Kidney glomerular epithelial cell (primary cell): ENCODE measurements around the gene PRDM13.
A peak's percentile ranks its signal among the peaks of the same experiment; 100 is the strongest.
"Not testable (repeated sequence)": the region's sequence is repeated elsewhere in the genome, so short reads cannot be mapped to it uniquely, and the experiment has no call there.

ENCODE experiments used
- DNase-seq: peaks from one replicate; lab custom pipeline; 2025; lab: John Stamatoyannopoulos, UW

Gene PRDM13

DNA sequence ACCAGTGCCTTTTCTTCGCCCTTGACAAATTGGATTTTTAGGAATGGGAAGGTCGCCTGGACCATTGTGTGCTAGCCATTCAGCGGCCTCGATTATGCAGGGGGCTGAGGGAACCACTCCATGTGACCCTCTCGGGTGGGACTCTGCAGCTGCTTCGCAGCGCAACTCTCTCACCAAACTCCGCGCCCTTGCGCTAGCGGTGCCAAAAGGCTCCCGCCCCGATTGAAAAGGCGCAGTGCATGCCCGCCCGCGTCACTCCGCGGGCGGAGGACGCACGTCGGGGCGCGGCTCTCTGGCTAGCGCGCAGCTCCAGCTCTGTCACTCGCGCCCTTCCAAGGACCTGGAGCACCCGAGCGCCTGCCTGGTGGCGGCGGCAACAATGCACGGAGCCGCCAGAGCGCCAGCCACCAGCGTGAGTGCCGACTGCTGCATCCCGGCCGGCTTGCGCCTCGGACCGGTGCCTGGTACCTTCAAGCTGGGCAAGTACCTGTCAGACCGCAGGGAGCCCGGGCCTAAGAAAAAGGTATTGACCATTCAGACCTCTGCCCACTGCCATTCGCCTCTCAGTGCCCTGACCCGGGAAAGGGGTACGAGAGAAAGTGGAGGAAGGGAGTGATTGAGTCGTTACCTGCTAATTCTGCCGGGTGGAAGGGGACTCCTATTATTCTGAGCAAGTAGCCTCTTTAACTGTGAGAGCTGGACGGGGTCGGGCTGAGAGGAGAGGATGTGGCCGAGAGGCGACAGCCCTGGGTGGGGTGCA, at the start of gene PRDM13:
Gene PRDM13, plus strand, starts transcription at position 178 of the 760 bp plus-strand sequence. Its CDS starts 202 bp downstream, at position 380.
- DNase-seq: no peak

DNA sequence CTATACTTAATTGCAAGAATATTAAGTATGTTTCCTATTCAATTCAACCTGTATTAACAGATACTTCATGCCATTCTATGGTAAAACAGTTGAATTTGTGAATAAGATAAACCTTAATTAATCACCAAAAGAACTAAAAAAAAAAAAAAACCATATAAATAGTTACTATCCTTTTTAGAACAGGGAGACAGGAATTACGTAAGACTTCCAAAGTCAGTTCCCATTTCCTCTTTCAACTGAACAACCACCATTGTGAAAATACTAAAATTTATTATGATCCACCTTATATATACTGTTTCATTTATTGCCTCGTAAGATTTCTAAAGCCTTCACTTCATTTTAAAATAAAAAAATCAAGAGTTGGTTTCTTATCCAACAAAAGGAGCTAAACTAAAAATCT, 47.6 kb upstream of the PRDM13 start:
- DNase-seq: no peak

- no peak for DNase-seq
These were observed 46.0 kb upstream of the PRDM13 start for GRCh38 chr6:99560668-99561067.

- no peak for DNase-seq
These were observed 43.4 kb upstream of the PRDM13 start for GRCh38 chr6:99563056-99563723.

DNA sequence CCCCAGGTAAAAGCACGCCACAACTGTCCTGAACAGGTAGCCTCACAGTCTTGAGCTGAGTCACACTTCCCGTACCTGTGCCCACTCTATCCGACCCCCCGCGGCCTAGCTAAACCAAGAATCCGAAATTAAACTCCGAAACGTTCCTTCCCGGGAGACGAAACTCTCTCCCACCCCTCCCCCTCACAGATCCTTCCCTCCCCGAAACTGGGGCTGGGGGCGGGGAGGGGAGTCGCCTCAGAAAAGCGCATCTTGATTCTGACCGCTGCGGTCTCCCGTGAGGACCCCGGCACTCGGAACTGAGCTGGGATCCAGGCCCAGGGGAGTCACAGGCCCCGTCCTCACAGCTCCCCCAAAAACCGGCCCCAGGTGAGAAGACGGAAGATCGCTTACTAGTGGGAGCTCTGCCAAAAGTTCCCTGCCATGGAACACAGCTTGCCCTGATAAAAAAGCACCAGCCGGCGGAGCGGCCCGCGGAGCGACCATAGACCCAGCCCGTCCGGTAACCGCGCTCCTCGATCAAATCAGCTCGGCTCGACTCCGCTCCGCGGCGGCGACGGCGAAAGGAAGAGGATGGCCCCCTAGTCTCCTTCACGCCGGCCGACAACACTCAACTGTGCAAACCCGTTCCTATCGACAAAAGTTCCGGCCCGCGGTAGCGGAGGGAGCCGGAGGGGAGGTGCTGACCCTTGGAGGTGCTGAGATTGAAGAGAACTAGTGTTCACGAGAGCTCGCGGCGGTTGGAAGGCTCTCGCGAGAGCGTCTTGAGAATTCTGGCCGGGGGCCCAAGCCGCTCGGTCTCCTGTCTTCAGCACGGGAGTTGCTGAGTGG, 38.3 kb upstream of the PRDM13 start, which contains the start of gene CCNC:
Gene CCNC, minus strand, starts transcription at position 558 of the 831 bp plus-strand sequence. Its CDS starts 133 bp downstream, at position 425.
- peak; percentile 92 for DNase-seq

DNA sequence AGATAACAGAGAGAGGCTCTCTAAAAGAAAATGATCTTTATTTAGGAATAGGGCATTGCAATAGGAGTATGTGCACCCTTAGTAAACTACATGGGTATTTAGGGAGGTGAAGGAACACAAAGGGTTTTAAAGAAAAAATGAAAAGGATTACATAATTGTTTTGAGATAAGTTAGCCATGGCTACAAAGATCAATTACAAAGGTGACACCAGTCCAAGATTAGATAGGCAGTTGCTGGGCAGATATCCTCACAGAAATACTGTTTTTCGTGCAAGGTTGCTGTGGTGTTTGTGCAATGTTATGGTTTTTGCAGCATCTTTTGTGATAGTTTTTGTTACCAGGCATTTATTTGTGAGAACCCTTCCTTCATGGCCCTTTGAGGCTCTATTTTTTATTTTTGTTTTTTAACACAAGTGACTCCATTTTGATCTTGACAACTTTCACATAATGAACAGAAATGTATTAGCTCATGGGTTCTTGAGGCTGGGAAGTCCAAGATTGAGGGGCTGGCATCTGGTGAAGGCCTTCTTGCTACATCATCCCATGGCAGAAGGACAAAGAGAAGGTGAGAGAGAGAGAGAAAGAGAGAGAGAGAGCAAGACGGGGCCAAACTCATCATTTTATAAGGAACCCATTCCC, 32.5 kb upstream of the PRDM13 start:
- no peak for DNase-seq

- no peak for DNase-seq
These were observed 30.9 kb upstream of the PRDM13 start for GRCh38 chr6:99575544-99576227.

- DNase-seq: no peak
These were observed 26.9 kb upstream of the PRDM13 start for GRCh38 chr6:99579781-99580180.

GRCh38 chr6:99587792-99588191, 18.8 kb upstream of the PRDM13 start:
- no peak for DNase-seq

DNA sequence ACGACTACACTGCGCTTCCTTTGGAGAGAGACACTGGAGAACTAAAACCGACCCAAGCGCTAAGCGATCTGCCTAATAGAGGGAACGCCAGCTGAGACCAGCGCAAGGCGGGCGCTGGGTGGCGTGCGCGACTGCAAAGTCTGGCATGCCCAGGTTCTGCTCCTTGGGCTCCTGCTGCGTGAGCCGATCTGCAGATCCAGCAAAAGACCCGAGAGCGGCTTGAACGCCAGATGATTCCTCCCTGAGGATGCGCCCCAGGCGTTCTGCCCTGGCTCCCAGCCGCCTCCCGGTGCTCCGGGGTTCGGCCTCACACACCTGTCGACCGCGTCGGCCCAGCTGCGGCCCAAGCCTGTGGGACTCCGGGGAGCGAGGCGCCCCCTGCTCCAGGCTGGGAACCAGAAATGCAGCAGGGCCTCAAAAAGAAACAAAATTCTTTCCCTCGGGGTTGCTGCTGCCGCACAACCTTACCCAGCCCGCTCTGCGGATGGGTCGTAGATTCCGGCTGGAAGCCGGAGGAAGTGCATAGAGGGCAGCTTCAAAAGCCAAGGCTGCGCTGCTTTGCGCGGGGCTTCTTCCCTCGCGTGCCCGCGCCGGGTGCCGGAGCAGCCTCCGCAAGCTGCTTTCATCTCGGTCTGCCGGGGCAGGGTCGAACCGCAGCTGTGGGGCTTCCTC, 17.9 kb upstream of the PRDM13 start:
- peak; percentile 26 for DNase-seq

- no peak for DNase-seq
These were observed 17.4 kb upstream of the PRDM13 start for GRCh38 chr6:99589290-99589672.

GRCh38 chr6:99589907-99590493, 16.6 kb upstream of the PRDM13 start:
- no peak for DNase-seq

GRCh38 chr6:99590728-99591672, 15.6 kb upstream of the PRDM13 start:
- DNase-seq: no peak

GRCh38 chr6:99591673-99592364, 14.8 kb upstream of the PRDM13 start:
- DNase-seq: no peak

DNA sequence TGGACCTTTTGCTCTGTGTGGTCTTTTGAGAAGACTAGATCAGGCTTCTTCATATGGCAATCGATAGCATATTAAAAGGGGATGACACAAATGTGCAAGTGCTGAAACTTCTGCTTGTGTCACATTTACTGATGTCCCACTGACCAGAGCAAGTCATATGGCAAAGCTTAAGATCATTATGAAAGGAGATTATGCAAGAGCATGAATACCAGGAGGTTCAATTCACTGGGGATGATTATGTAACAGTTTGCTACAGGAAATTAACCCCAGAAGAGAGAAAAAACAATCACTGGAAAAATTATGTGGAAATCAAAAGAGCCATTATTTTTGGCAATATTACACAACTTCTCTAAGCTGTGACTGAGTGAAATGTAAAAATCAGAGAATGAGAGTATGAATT, 13.7 kb upstream of the PRDM13 start:
- no peak for DNase-seq

GRCh38 chr6:99594696-99595095, 11.9 kb upstream of the PRDM13 start:
- DNase-seq: not testable (repeated sequence)

DNA sequence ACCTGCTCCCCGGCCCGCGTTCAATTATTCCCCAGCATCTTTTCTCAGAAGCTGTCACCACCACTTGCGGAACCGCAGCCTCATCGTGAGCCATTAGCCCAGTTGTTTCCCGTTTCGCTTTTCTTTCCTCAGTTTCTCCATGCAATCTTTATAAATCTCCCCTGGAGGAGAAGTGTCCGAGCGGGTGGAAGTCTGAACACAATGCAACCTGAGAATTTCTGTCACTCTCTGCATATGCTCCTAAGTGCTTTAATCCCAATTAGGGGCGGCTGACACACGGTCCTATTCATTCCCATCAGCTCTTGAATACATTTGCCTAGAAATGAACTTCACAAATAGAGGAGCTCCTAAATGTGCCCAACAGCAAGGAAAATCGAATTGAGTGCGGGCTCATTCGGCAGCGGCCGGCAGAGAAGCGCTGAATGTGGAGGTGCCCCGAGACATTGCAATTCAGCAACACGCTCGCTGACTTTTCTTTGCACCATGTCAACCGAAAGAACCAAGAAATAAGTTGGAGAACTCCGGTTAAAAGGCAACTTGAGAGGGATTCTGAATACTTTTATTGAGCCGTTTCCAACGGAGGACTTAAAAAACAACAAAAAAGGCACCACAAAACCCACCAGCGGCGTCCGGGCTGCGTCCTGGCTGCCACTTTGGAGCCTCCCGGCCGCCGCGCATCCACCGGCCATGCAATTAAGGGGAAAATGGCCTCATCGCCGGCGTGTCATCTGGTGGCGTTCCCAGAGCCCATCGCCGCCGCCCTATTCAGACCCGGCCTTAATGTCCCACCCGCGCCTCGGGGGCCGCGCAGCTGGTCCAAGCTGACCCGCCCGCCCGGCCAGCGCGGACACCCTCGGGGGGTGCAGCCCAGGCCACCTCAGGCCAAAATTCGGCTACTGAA, 3.9 kb upstream of the PRDM13 start:
- no peak for DNase-seq
